ENCODE data around the gene AQP11.

Gene AQP11

DNA sequence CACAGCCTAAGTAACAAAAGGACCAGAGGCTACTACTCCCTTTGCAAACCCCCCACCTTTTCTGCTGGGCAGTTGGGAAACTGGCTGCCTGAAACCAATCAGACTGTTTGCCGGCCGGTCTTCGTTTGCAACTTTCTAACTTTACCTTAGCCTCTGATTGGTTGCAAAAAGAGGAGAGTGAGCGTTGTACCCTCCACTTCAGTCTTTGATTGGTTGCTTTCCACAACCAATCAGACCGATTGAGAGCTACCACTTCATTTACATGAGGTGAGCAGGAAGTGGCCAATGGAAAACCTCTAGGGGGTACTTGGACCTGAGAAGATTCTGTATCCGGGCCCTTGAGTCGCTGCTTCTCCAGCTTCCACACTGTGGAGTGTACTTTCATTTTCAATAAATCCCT is 66.6 kb downstream of the AQP11 start:
- DNase-seq: no peak

DNA sequence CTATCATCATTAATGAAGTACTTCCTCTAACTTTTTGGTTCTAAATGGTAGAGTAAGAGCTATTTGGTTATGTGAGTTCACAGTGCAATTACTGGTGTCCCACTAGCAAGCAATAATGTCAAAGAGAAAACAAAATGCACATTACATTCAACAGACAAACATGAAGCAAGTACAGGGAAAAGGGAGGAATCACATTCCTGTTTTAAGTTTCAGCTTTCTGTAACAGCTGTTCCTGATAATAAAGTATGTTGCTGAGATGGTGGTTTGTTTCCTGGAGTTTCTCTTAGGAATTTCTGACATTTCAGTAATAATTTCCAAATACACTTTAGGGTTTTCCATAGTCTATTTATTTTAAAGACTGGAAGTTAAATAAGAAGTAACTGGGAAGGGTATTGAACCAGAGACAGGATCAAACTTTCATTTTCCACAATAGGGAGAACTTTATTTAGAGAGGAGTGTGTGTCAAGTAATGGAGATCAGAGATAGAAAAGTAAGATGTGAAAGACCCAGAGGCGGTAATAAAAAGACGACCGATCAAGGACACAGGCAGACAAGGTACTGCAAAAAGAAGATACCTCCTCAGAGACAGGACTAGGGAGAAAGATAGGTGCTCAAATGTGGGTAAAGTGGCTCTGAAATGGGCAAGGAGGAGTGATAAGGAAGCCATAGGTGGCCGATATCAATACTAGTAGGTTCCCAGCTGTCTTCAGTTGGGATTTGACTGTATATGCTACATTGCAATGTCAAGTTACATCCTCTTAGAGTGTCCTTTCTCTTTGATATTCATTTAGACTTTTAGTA is 68.7 kb downstream of the AQP11 start:
- DNase-seq: no peak
